Heart left ventricle (tissue), 16 donors: ENCODE data around the gene TSR1. TPM values are rescaled to one million over a fixed set of nuclear protein-coding genes. Genes with fewer than 3 reads are reported as not detected.

Experiments used
- ATAC-seq, 4 donors: fragments of 200-7000 bp; cut with Tn5 transposase; one replicate each; pipeline ENCODE4 v1.9.1; 2020 to 2022; ENCODE audit warnings: moderate library complexity in 4 of 4, mild to moderate bottlenecking in 3 of 4, moderate number of reproducible peaks in 1 of 4
- DNase-seq, 5 donors: peaks; one replicate each; pipeline ENCODE4 v3.0.0-alpha.2; 2020
- H3K27ac ChIP-seq, 12 donors: fragments of 200-600 bp; sonication (generic) in 4 of 12; one replicate each; pipeline versions ENCODE4 v1.5.0 to v1.8.0; 2016 to 2022; ENCODE audit warnings: mild to moderate bottlenecking in 2 of 12
- H3K27me3 ChIP-seq, 9 donors: fragments of 200-600 bp; sonication (generic) in 2 of 9; one replicate each; pipeline versions ENCODE4 v1.5.1 to v1.8.0; 2016 to 2022; ENCODE audit warnings: mild to moderate bottlenecking in 3 of 9
- H3K36me3 ChIP-seq, 9 donors: fragments of 200-600 bp; sonication (generic) in 2 of 9; one replicate each; pipeline versions ENCODE4 v1.5.0 to v1.8.0; 2018 to 2022; ENCODE audit warnings: mild to moderate bottlenecking in 2 of 9
- H3K4me1 ChIP-seq, 12 donors: fragments of 200-600 bp; sonication (generic) in 4 of 12; one replicate each; pipeline versions ENCODE4 v1.5.0 to v1.8.0; 2016 to 2022; ENCODE audit warnings: mild to moderate bottlenecking in 3 of 12
- H3K4me3 ChIP-seq, 12 donors: fragments of 200-600 bp; sonication (generic) in 4 of 12; one replicate each; pipeline versions ENCODE4 v1.5.0 to v1.8.0; 2017 to 2022; ENCODE audit warnings: mild to moderate bottlenecking in 9 of 12, moderate library complexity in 4 of 12
- H3K9me3 ChIP-seq, 12 donors: fragments of 200-600 bp; sonication (generic) in 4 of 12; one replicate each; pipeline versions ENCODE4 v1.5.0 to v1.8.0; 2016 to 2022; ENCODE audit warnings: mild to moderate bottlenecking in 1 of 12
- CTCF ChIP-seq, 12 donors: fragments of 200-600 bp; sonication (generic) in 4 of 12; IDR thresholded peaks; one replicate each; pipeline versions ENCODE4 v1.5.0 to v1.8.0; 2018 to 2022; ENCODE audit warnings: antibody characterized with exemption in 12 of 12, mild to moderate bottlenecking in 5 of 12
- POLR2A ChIP-seq, 2 donors: fragments of 450-650 bp; IDR thresholded peaks; one replicate each; pipeline ENCODE4 v1.6.1; 2017; ENCODE audit warnings: antibody characterized with exemption in 2 of 2, mild to moderate bottlenecking in 2 of 2, moderate library complexity in 2 of 2
- WGBS, 4 donors: extraction: QIAGEN DNeasy Blood & Tissue Kit in 2 of 4; methylation state at CpG; one replicate each; pipeline versions ENCODE4 v1.1.5 to v1.1.7; 2013 to 2018; 5-methylcytosine and 5-hydroxymethylcytosine counted together
- intact Hi-C, 10 donors: fragments of 100-400 bp; cut with DNase I; formaldehyde crosslinking; loops; one replicate each; pipeline versions ENCODE4 v1.11.1 to v1.14.2; 2022
- polyA plus RNA-seq, 2 donors: library from polyadenylated mRNA; stranded (reverse); fragments of 200-250 nt; gene quantifications; one replicate each; pipeline ENCODE4 v1.2.3, GENCODE V29; 2013
- total RNA-seq, 9 donors: library from RNA; depleted of rRNA in 2 of 9; stranded (reverse); fragments of >200 nt in 2 of 9; fragmentation: NEBNext Ultra II Directional in 3 of 9; extraction: Animal tissue kit (Norgen Biotek cat#: 25700) in 3 of 9; gene quantifications; one replicate each; pipeline versions ENCODE4 v1.1.0 to v1.2.4, GENCODE V29; 2016 to 2023
- donor health status: ischemic (EF 13 %, LVEDD 7.1; RV severe dilation, severe dysfunction).
- donor health status: healthy with polysubstance abuse.
- donor health status: DM: no; HTN: yes; CAD: no.
- donor health status: DM: no; HTN: no; CAD: no.
- donor health status: ischemic (EF 25% LVEDD 6.9; RV normal size, moderate dysfunction).
- donor health status: ischemic (EF 25% LVEDD 5.7; RV mildly dilated, moderate dysfunction).
- donor health status: healthy.
- donor health status: DM: yes; HTN: yes; CAD: no.
- donor health status: ischemic (EF 35%, LVEDD 5.7; RV mildly dilated, moderate dysfunction).
- donor health status: nonischemic (EF 11% LVEDD 7.7; RV severe dilation, severe dysfunction).
- donor health status: DM: yes; HTN: yes; CAD: no.
- donor health status: PGD.
- donor health status: ischemic (EF 29% LVEDD 5.4; RV normal size, mild dysfunction).
- donor health status: nonischemic (EF 23%, LVEDD 6.1; RV moderate dilation, normal function).

Gene TSR1
- total and polyA plus RNA-seq, 11 donors = 12.0 to 35.8 (median 22.3) TPM

- intact Hi-C loops = no loop called here
- Histone ChIP-seq H3K9me3 (no peaks in the 10 kb centered on the region), H3K36me3 (peaks cover 0 to 87% (median 79%) of the 10 kb centered on the region in 9 donors), H3K27me3 (no peaks in the 10 kb centered on the region), H3K4me3 (no peak overlapping the region), H3K27ac (no peak overlapping the region), H3K4me1 (peaks cover 0 to 17% (median 5%) of the 10 kb centered on the region in 12 donors)
- TF ChIP-seq POLR2A (IDR thresholded peaks at IDR 0.05) = no peak
- no peak for TF ChIP-seq CTCF (IDR thresholded peaks at IDR 0.05)
- ATAC-seq (no peak), DNase-seq (no peak)
- 89 to 95% (median 89%) methylated on average over 5 of the region's 5 CpGs for WGBS, 4 donors
These were observed 39.2 kb downstream of the TSR1 start for GRCh38 chr17:2297023-2297422.

DNA sequence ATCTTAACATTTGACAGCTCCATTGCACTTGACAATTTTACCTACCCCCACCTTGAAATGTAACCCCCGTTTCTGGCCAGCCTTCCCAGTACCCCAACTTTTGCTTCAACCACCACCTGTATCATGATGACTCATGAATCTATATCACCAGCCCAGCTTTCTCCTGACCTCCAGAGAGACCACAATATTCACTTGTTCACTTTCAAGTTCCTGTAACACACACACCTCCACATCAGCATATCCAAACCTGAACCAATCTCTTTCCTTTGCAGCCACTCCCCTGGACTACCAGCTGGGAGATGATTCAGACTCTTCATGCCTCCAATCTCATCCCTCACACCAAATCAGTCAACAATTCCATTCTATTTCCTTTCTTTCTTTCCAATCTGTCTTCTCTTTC, 40.7 kb downstream of the TSR1 start:
- ATAC-seq = no peak
- H3K36me3 ChIP-seq = peaks cover 0 to 100% (median 93%) of the 10 kb centered on the region in 9 donors
- H3K4me3 ChIP-seq = no peak overlapping the region
- intact Hi-C loops = no loop called here
- H3K27me3 ChIP-seq = no peaks in the 10 kb centered on the region
- H3K4me1 ChIP-seq = peaks cover 0 to 6% (median 0%) of the 10 kb centered on the region in 12 donors
- H3K9me3 ChIP-seq = no peaks in the 10 kb centered on the region
- WGBS, 4 donors = 76 to 88% (median 82%) methylated on average over 1 of the region's 1 CpG
- no peak overlapping the region for H3K27ac ChIP-seq
- no peak for TF ChIP-seq POLR2A (IDR thresholded peaks at IDR 0.05)
- TF ChIP-seq CTCF (IDR thresholded peaks at IDR 0.05) = no peak
- DNase-seq = no peak

DNA sequence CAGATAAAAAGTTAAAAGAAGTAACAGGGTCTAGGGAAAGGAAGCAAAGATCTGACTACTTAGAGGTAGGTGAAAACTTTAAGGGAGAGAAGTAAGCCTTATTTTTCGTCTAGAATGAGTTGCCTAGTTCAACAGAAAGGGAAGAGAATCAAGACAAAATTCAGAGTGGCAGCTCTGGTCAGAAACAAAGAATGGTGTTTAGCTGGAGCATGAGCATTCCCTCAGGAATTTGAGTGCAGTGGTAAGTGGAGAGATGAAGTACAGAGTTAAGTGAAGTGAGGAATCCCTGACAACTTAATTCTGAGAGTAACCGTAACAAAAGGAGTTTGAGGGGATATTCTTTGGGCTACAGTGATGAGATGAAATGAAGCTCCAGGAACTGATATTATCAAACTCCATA, 44.2 kb downstream of the TSR1 start:
- no peak for DNase-seq
- Histone ChIP-seq H3K27me3 (no peaks in the 10 kb centered on the region), H3K4me3 (no peak overlapping the region), H3K36me3 (peaks cover 0 to 99% (median 97%) of the 10 kb centered on the region in 9 donors), H3K4me1 (peaks cover 0 to 6% (median 0%) of the 10 kb centered on the region in 12 donors), H3K9me3 (no peaks in the 10 kb centered on the region), H3K27ac (no peak overlapping the region)
- WGBS, 4 donors = 83 to 88% (median 85%) methylated on average over 2 of the region's 2 CpGs
- ATAC-seq = no peak
- TF ChIP-seq POLR2A (IDR thresholded peaks at IDR 0.05) (no peak), CTCF (IDR thresholded peaks at IDR 0.05) (no peak)
- intact Hi-C loops = no loop called here

GRCh38 chr17:2289878-2290478, 46.3 kb downstream of the TSR1 start:
- Histone ChIP-seq H3K27me3 (no peaks in the 10 kb centered on the region), H3K36me3 (peaks cover 0 to 96% (median 90%) of the 10 kb centered on the region in 9 donors), H3K9me3 (no peaks in the 10 kb centered on the region), H3K27ac (no peak overlapping the region), H3K4me3 (no peak overlapping the region), H3K4me1 (peaks cover 0 to 6% (median 0%) of the 10 kb centered on the region in 12 donors)
- DNase-seq (no peak), ATAC-seq (no peak)
- 92 to 98% (median 95%) methylated on average over 5 of the region's 5 CpGs for WGBS, 4 donors
- TF ChIP-seq CTCF (IDR thresholded peaks at IDR 0.05) (no peak), POLR2A (IDR thresholded peaks at IDR 0.05) (no peak)
- intact Hi-C loops = loop anchor here in 5 of 10 donors (10.0 kb wide), 3 partner anchors 235 to 395 kb away; partner anchors contain the start of gene HIC1 (in 1 of the 5)
